NCI-H345 treated with DMSO at 0.1 percent for 48 hours (cell line): Measurements from ENCODE around the gene CYFIP2.

ENCODE experiments used
- DNase-seq: peaks from one replicate; lab custom pipeline; 2025; ENCODE audit not compliant: unreplicated experiment; lab: John Stamatoyannopoulos, UW

The CYFIP2 gene

GRCh38 chr5:157312492-157312891 lies 46.6 kb downstream of the CYFIP2 start:
- no peak for DNase-seq

GRCh38 chr5:157322581-157322980 lies 56.7 kb downstream of the CYFIP2 start:
- DNase-seq: no peak

- DNase-seq: no peak
These were observed 57.3 kb downstream of the CYFIP2 start for GRCh38 chr5:157323107-157323706.

GRCh38 chr5:157324237-157324636 lies 58.3 kb downstream of the CYFIP2 start:
- DNase-seq: no peak

GRCh38 chr5:157326440-157327005 lies 60.6 kb downstream of the CYFIP2 start:
- no peak for DNase-seq

GRCh38 chr5:157327771-157328170 lies 61.8 kb downstream of the CYFIP2 start:
- DNase-seq: no peak

- peak; percentile 58 for DNase-seq
These were observed 62.5 kb downstream of the CYFIP2 start for GRCh38 chr5:157328277-157328912.

- DNase-seq: no peak
These were observed 65.9 kb downstream of the CYFIP2 start for GRCh38 chr5:157331807-157332206.

GRCh38 chr5:157335534-157336422 lies 69.9 kb downstream of the CYFIP2 start:
- no peak for DNase-seq

- DNase-seq: no peak
These were observed 70.5 kb downstream of the CYFIP2 start for GRCh38 chr5:157336423-157336744.

GRCh38 chr5:157339409-157339808 lies 73.5 kb downstream of the CYFIP2 start:
- no peak for DNase-seq

- DNase-seq: no peak
These were observed 77.0 kb downstream of the CYFIP2 start for GRCh38 chr5:157342822-157343402.

- no peak for DNase-seq
These were observed 78.2 kb downstream of the CYFIP2 start for GRCh38 chr5:157343842-157344790.

- no peak for DNase-seq
These were observed 79.1 kb downstream of the CYFIP2 start for GRCh38 chr5:157345067-157345466.

- DNase-seq: no peak
These were observed 79.6 kb downstream of the CYFIP2 start for GRCh38 chr5:157345485-157345884.

GRCh38 chr5:157347301-157348048 lies 81.6 kb downstream of the CYFIP2 start:
- DNase-seq: no peak

- DNase-seq: no peak
These were observed 82.1 kb downstream of the CYFIP2 start for GRCh38 chr5:157348049-157348400.

GRCh38 chr5:157350939-157351801 lies 85.2 kb downstream of the CYFIP2 start:
- DNase-seq: no peak

- no peak for DNase-seq
These were observed 85.8 kb downstream of the CYFIP2 start for GRCh38 chr5:157351802-157352092.
